Measurements from ENCODE around the gene SYNE4.
"Not testable (repeated sequence)": the region's sequence is repeated elsewhere in the genome, so short reads cannot be mapped to it uniquely, and the experiment has no call there.

GRCh38 chr19:35980997-35981396 lies 27.6 kb downstream of the SYNE4 start:
- TF ChIP-seq CTCF (conservative IDR thresholded peaks at IDR 0.05; ENCODE audit: low read depth, low read length); MXI1 (IDR thresholded peaks at IDR 0.05; ENCODE audit: borderline replicate concordance, low read depth, low read length); RCOR1 (IDR thresholded peaks at IDR 0.05; ENCODE audit: insufficient replicate concordance, low read length); USF2 (IDR thresholded peaks at IDR 0.05; ENCODE audit: low read depth, low read length): not testable (repeated sequence)
